ENCODE data around the gene COL3A1. TPM values are rescaled to one million over a fixed set of nuclear protein-coding genes. Genes with fewer than 3 reads are reported as not detected.

COL3A1 gene
- total RNA-seq, 1 donor from 2014 or later = not detected

DNA sequence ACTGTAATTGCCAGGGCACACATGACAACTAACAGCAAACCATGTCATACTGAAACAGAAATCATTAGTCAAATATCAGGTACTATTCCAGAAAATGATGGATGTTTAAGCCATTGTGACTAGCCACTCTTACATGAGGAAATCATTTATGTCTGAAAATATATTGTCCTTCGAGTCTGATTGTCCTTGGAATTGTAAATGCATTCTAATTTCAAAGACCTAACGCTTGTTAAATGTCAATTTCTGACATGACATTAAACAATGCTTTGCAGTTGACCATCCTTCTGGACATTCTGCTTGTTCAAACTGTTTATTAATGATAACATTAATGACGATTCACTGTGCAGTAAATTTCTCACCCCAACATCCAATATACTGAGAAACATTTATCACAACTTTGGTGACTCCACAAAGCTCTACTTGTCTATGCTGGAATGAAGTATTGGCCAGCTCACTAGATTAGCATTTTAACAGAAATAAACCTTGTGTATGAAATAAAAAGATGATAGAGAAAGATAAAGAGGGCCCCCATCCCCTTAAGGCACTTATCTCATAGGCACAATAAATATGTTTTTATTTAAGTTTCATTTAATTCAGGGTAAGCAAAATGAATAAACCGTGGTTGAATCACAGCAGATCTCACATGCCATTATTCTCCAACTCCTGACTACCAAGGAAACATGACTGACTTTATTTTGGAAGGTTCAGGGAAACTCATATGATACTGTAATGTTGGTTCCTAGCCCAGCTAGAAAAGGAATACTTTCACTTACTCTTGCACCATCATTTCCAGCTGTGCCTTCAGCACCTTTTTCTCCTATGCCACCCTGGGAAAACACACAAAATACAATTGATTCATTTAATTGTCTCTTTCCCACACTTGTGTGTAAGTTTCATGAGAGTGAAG lies 82.3 kb downstream of the COL3A1 start:
- Mint-ChIP-seq H3K36me3 (ENCODE audit: low read depth) (no peaks in the 10 kb centered on the region), H3K9me3 (no peaks in the 10 kb centered on the region)
- DNase-seq = no peak

DNA sequence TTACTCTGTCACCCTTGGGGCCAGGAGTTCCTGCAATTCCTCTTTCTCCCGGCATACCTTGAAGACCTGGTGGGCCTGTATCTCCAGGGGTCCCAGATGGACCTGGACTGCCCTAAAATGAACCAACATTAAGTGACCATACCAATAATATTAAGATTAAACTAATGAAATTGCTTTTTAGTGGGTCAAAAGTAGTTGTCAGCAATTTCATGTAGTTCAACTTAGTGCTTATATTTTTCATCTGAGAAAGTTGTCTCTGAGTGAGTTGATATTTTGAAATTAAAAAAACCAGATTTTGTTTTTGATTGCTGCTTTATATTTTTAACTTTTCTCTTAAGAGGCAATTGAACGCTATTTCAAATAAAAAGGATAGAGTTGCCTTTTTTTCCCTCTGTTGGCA lies 83.1 kb downstream of the COL3A1 start:
- DNase-seq = no peak
- Mint-ChIP-seq H3K27me3 (no peaks in the 10 kb centered on the region), H3K27ac (no peak overlapping the region), H3K9me3 (no peaks in the 10 kb centered on the region), H3K36me3 (ENCODE audit: low read depth) (no peaks in the 10 kb centered on the region), H3K4me3 (no peak overlapping the region), H3K4me1 (no peaks in the 10 kb centered on the region)
- intact Hi-C loops (cut with micrococcal nuclease) = no loop called here

More for the DNA sequence above, 82.3 kb downstream of the COL3A1 start:
- Mint-ChIP-seq H3K4me1 (no peaks in the 10 kb centered on the region), H3K27ac (no peak overlapping the region), H3K27me3 (no peaks in the 10 kb centered on the region), H3K4me3 (no peak overlapping the region)
- intact Hi-C loops (cut with micrococcal nuclease) = no loop called here

- intact Hi-C loops (cut with micrococcal nuclease) = no loop called here
- Mint-ChIP-seq H3K27me3 (no peaks in the 10 kb centered on the region), H3K9me3 (no peaks in the 10 kb centered on the region), H3K4me3 (no peak overlapping the region), H3K4me1 (no peaks in the 10 kb centered on the region), H3K36me3 (ENCODE audit: low read depth) (no peaks in the 10 kb centered on the region), H3K27ac (no peak overlapping the region)
- DNase-seq = no peak
These were observed 86.0 kb downstream of the COL3A1 start for GRCh38 chr2:189060096-189060642.

Other genes starting within 250 kb of the COL3A1 start
- 0.49 and 0.66 TPM in 2 replicates for gene COL5A2, start 205.4 kb downstream of the COL3A1 start, total RNA-seq

Data from activated CD4-positive, alpha-beta T cell treated with anti-CD3 and anti-CD28 coated beads, Interleukin-2, amount 10 ng/mL, durations not matched to agents 24 days and 14 days (primary cell).